IPS-18c (cell line): ENCODE measurements around the gene VSTM2L.
A peak's percentile ranks its signal among the peaks of the same experiment; 100 is the strongest.

Experiments
- H3K4me3 ChIP-seq: 2 replicates; pipeline ENCODE4 v1.7.0; 2013; ENCODE audit warnings: low read depth, mild to moderate bottlenecking, low read length, moderate library complexity; ENCODE audit not compliant: insufficient read depth
- H3K9me3 ChIP-seq: one replicate; pipeline ENCODE4 v1.6.1; 2013; ENCODE audit warnings: mild to moderate bottlenecking, low read length, moderate library complexity; ENCODE audit not compliant: control insufficient read depth, insufficient read depth

Gene VSTM2L

DNA sequence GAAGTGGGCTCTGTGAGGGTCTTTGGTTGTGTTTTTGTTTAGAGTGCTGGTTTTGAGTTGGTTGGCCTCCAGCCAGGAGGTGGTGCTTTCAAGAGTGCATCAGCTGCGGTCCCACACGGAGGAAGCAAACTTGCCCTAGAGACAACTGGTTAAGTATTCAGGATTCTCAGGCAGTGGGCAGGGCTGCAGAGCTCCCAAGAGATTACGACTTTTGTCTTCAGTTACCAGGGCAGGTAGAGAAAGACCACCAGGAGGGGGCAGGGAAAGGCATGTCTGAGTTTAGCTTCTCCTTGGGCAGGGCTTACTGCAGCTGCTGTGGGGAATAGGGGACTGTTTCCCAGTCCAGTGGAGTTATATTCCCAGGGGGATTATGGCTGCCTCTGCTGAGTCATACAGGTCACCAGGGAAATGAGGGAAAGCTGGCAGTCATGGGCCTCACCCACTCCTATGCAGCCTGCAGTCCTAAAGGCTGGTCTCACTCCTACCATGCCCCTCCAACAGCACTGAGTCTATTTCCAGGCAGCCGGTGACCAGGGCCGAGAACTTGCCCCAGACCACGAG is 66.0 kb downstream of the VSTM2L start:
- Histone ChIP-seq H3K4me3 (no peak overlapping the region), H3K9me3 (no peaks in the 10 kb centered on the region)

DNA sequence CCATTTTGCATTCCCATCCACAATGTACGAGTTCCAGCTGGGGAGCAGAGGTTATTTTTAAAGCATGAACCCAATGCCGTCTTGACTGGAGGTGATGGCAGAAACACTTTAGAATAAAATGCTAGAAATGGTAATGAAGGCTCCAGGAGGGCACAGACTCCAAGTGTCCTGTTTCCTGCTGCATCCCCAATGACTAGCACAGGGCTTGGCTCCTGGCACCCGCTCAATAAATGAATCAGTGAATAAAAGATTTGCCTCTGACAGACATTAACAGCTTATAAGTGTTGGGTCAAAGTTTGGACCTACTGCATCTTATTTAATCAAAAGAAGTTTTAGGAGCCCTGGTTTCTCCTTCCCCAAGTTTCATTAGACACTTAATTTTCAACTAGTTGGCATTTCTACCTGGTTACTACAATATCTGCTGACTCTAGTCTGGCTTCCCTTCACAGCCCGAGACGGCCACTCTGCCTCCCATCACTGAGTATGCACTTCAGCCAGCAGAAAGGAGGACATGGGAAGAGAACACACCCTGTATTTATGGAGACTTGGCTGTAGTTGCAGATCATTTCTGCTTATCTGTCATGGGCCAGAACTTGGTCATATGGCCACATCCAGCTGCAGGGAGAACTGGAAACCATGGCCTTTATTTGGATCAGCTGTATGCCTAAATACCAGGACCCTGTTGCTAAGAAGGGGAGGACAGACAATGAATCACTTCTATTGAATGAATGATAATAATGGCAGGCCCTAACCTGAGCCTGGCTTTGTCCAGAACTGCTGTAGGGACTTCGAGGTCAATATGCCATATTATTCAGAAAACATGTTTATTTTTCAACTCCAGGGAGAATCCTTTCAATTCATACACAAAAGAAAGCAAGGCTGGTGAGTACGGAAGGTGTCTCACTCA is 67.3 kb downstream of the VSTM2L start:
- H3K4me3 ChIP-seq, result no peak overlapping the region
- no peaks in the 10 kb centered on the region for H3K9me3 ChIP-seq

DNA sequence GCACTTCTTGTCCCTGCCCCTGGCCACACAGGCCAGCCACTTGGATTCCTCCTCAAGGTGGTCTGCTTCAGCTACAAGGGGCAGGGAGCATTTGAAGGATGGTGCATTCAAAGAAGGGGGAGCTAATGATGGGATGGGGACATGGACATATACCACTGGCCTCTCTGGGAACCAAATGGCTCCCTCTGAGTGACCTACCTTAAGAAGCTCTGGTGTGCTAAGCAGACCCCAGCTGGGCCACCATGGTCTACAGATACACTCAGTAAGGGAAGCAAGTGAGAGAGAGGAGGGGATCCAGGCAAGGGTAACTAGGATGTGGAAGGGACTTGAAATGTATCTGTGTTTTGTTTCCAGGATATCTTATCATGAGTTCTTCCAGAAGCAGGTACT is 67.9 kb downstream of the VSTM2L start:
- H3K9me3 ChIP-seq, result no peaks in the 10 kb centered on the region
- H3K4me3 ChIP-seq, result no peak overlapping the region

DNA sequence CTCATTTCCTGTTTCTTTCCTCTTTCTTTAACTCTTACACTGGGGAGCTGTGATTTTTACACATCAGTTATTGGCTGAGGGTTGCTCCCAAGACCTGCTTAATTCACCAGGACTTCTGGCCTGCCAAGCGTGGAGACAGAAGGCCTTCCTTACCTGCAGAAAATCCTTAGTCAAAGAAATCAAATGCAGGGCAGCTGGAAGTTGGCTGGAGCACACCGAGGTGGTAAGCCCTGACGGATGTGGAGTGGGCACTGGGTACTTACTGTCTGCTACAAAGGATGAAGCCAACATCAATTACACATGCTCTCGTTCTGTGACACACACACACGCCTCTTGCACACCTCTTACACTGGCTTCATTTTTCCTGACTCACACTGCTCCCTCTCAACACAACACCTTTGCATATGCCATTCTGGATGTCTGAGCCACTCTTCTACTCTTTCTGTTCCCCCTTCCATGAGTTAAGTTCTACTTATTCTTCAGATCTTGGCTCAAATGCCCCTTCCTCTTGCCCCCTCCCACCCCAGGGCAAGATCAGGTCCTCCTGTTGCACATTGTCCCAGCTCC is 68.7 kb downstream of the VSTM2L start:
- Histone ChIP-seq H3K9me3 (no peaks in the 10 kb centered on the region), H3K4me3 (no peak overlapping the region)

DNA sequence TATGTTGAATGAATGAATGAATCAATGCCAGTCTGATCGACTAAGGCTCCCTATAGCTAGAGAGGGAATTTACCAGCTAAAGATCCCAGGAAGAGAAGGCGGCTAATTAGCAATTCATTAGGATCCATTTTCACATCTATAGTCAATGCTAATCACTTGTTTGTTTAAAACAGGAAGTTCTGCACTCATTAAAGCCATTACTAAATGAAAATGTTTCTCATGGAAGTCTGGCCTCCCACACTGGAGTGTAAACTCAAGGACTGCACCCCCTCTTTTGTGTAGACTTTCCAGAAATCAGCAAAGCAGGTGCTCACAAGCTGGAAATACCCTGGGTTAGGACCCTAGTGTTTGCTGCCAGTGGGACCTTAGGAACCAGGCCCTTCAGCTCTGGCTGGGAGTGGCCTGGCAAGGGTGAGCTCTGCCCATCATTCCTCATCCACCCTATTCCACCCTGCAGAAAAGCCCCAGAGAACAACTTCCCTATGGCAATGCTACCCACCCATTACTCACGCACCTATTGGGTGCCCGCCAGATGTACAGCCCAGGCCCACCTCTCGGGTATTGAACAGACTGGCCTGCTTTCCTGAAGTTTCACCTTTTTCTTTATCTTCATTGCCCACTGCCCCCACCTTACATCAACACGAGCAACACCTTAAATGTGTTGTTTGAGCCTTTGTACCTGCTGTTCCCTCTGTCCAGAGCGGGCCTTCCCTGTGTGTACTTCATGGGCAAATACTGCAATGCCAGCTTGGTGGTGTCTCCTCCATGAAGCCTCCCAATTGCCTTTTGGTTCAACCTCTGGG is 69.5 kb downstream of the VSTM2L start:
- Histone ChIP-seq H3K9me3 (no peaks in the 10 kb centered on the region), H3K4me3 (peak overlapping the region; percentile 4; the same call in 1 of the 2 replicates)

DNA sequence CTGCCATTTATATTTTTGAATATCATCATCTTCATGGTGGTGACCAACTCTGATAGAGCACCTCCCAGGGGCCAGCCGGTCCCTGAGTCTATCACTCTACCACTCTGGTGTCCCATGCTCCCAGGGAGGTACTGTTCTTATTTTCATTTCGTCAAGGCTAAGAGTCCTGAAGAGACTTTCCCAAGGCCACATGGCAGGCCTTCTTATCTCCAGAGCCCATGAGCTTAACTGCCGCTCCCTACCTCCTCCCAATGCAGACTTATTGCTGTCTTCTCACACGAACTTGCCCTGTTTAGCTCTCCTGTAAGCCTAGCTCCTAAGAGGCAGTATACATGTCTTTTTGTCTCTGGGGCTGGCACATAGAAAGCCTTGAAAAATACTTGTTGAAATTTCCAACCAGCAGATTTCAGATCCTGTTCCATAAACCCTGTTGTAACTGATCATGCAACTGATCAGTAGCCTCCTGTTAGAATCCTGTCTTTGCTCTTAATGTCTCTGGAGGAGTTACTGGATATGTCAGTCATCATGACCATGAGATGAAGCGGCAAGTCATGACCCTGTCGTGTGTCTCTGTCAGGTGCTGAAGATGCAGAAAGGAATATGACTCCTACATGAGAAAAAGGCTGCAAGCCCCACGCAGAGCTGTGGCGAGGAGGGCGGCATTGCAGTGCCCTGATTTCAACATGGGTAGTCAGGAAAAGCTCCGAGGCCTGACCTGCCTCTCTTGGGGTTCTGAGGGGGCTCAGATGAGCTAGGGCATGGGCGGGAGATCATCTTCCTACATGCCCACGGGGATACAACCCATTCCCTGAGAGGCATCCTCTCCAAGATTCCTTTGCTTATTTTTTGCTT is 70.4 kb downstream of the VSTM2L start:
- H3K9me3 ChIP-seq, result no peaks in the 10 kb centered on the region

DNA sequence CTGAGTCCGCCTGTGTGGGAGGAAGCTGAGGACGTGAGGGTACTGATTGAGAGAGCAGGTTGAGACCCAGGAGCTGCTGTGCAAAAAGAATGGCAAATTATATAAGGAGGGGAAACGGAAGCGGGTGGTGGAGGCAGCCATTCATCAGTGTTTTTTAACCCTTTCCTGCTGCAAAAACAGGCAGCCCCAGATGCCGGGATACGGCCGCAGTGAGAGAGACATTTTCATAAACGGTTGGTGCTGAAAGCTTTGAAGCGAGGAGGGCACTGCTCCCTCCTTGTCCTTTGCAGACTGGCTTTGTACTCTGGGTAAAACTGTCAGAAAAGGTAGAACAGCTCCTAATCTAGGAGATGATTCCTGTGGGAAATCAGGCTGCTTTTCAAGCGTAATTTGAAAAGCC is 74.0 kb downstream of the VSTM2L start:
- Histone ChIP-seq H3K9me3 (no peaks in the 10 kb centered on the region), H3K4me3 (no peak overlapping the region)

More for the DNA sequence above, 70.4 kb downstream of the VSTM2L start:
- H3K4me3 ChIP-seq, result no peak overlapping the region

DNA sequence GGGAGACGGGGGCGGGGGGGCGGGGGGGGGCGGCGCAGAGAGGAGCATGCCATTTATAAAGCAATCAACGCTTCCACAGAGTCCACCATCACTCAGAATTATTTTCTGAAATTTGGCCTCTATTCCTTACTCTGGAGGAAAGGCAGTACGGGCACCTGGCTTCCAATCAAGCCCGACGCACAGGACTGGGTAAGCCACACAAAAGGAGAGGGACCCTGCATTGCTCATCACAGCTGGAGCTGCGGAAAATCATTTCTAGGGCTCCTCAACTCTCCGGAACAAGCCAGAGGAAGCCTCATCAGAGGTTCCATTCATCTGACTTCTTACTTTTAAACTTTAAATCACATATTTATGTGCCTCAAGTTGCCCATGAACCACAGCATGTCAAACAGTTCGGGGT is 74.4 kb downstream of the VSTM2L start:
- H3K4me3 ChIP-seq, result no peak overlapping the region
- H3K9me3 ChIP-seq, result no peaks in the 10 kb centered on the region

DNA sequence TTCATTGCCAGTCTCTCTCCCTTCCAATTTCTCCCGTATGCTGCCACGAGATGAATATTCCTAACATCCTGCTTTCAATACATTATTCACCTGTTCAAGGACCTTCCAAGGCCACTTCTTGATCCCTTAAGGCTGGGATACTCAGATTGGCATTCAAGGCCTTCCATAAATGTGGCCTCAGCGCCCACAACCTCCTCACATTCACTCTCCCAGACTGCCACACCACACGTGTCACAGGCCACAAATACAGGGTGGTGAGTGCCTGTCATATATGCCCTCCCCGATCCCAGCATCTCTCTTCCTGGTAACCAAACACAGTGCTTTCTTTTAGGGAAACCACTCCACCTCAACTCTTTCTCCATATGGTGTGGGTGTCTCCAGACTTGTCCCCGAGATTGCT is 74.9 kb downstream of the VSTM2L start:
- Histone ChIP-seq H3K9me3 (no peaks in the 10 kb centered on the region), H3K4me3 (no peak overlapping the region)

DNA sequence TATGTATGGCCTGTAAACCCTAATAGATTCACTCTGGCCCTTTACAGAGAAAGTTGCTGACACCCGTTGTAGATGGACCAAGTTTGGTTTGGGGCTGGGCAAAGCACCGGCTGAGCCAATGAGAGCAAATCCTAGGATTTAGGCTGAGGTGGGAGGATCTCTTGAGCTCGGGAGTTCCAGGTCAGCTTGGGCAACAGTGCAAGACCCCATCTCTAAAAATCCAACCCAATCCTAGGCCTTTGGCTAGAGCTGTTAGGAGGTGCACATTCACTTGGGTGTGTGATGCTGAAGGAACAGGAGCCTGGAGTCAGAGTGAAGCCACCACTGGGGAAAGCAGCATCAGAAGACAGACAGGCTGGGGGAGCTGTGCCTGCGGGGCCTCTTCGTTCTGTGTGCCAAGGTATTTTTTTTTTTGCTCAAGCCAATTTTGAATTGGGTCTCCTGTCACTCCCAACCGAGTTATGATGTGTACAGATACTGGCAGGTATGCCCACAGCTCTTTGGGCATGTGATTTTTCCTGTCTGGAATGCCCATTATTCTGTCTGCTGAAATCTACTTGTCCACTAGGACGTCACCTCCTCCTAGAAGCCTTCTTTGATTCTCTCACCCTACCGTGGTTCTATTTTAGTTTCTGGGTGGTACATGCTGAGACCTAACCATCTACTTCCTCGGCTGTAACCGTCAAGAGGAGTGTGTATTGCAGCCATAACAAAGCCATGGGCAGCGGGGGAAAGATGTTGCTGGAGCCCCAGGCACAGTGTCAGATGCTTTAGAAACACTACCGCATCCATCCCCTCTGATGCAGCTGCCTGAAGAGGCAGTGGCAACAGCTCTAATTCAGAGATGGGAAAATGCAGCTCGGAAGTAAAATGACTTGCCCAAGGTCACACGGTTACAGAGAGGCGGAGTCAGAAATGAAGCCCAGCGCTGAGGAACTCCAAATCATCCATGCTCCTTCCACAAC is 76.4 kb downstream of the VSTM2L start:
- H3K9me3 ChIP-seq, result no peaks in the 10 kb centered on the region
- no peak overlapping the region for H3K4me3 ChIP-seq

DNA sequence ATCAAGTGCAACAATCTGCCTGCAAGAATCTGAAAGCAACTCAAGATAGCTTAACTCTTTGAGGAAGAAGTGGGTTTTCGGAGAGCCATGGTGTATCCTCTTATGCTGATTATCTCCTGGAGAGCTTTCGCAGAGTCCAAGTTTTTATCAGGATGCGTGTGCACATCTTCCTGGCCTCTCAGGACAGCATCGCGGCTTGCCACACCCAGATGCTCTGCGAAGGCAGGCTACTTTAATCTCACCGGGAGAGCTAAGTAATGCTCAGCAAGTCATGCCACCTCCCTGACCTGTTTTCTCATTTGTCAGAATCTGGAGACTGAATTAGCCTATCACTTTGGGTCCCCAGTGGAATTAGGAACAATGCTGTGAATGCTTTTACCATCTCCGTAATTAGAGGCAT is 77.5 kb downstream of the VSTM2L start:
- Histone ChIP-seq H3K4me3 (no peak overlapping the region), H3K9me3 (no peaks in the 10 kb centered on the region)

DNA sequence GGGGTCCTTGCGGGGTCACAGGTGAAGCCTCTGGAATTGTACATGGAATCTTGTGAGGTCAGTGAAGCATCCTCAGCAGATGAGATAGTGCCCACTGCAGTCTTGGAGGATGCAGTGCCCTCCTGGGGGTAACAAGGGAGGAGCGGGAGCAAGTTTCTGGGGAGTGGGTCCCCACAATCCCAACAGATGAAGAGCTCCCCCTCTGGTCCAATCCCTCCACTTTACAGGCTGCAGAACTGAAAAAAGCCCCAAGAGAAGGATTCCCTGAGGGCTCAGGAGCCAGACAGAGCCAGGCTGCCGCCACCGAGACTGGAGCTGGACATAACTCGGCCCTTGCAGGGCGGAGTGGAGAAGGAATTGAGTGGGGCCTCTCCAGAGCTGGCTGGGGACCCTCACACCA is 77.9 kb downstream of the VSTM2L start:
- Histone ChIP-seq H3K9me3 (no peaks in the 10 kb centered on the region), H3K4me3 (no peak overlapping the region)

DNA sequence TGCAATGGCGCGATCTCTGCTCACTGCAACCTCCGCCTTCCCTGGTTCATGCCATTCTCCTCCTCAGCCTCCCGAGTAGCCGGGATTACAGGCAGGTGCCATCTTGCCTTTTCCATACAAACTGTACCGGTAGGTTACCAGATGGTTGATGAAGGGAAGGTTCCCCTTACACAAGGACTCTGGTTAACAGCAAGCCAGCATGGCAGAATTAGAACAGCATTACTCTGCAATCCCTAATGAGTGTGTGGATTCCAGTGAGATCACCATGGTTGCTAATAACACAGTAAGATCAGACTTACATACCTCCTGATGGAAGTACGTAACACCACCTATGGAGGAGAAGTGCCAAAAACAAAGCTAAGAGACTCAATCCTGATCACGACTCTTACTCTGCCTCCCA is 78.6 kb downstream of the VSTM2L start:
- H3K9me3 ChIP-seq, result no peaks in the 10 kb centered on the region
- H3K4me3 ChIP-seq, result no peak overlapping the region

DNA sequence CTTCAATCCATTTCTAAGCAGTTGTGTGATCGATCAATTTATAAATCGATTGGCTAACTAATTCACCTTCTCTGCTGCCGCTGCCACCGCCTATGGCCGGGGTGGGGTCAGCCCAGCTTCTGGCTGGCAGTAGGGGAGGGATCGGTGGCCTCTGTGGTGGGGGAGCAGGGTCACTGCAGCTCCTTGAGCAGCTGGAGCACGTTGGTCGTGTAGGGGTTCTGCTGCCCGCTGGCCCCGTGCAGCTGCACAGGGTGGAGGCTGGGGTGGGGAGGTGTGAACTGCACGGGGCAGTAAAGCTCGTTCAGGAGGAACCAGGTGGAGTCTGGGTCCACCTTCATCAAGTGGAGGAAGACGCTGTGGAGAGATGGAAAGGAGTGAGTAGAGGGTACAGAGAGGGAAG is 80.4 kb downstream of the VSTM2L start:
- Histone ChIP-seq H3K9me3 (no peaks in the 10 kb centered on the region), H3K4me3 (no peak overlapping the region)

DNA sequence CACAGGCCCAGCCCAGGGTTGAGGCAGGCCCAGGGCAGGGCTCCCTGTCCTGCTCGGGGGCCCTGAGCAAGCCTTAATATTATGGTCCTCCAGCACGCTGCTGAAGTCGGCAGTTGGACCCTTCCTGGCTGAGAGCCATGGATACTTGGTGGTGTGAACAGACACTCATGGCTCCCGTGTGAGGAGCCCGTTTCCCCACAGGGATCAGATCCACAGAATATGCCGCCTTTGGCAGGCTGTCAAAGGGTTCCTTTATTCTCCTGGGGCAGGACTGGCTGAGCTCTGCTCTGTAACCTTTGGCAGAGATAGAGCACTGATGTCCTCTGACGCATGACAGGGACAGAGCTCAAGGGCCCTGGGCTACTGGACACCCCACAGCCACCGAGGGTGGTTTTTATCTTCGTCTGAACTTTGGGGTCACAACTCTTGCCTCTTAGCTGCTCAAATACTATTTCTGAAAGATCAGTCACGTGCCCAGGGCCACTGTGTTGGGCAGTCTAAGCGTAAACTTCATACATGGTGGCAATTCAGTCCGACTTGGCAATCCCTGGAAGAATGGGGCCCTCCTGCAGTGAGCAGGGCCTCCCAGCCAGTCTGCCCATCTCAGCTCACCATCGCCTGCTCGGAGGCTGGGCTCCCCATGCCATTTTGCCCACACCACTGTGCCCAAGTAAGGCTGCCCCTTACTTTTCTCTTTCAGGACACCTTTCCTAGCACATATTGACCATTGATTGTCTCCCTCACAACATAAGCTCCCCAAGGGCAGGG is 81.3 kb downstream of the VSTM2L start:
- Histone ChIP-seq H3K4me3 (no peak overlapping the region), H3K9me3 (no peaks in the 10 kb centered on the region)
